Measurements from ENCODE around the gene TXNL1. TPM values are rescaled to one million over a fixed set of nuclear protein-coding genes. Genes with fewer than 3 reads are reported as not detected.

The TXNL1 gene
- total RNA-seq, 1 experiment from 2014 or later, result 131 TPM

GRCh38 chr18:56580026-56580425 is 58.4 kb downstream of the TXNL1 start:
- Histone ChIP-seq H3K27ac (ENCODE audit: low read depth, low read length, poor library complexity, severe bottlenecking) (no peak overlapping the region), H3K4me1 (ENCODE audit: insufficient read depth, low read length, poor library complexity, severe bottlenecking) (peaks cover 11% of the 10 kb centered on the region), H3K36me3 (ENCODE audit: insufficient read depth, low read length, poor library complexity, severe bottlenecking) (no peaks in the 10 kb centered on the region), H3K27me3 (replicated peaks; ENCODE audit: insufficient read depth, low read depth, low read length, poor library complexity) (no peaks in the 10 kb centered on the region), H3K9me3 (ENCODE audit: low read depth, low read length, poor library complexity, severe bottlenecking) (no peaks in the 10 kb centered on the region), H3K4me3 (ENCODE audit: low read depth, low read length, poor library complexity, severe bottlenecking) (no peak overlapping the region)
- CTCF ChIA-PET, result no interaction called here
- TF ChIP-seq EZH2 (IDR thresholded peaks at IDR 0.05; ENCODE audit: borderline replicate concordance, low read depth, low read length, poor library complexity, severe bottlenecking) (no peak), CTCF (conservative IDR thresholded peaks at IDR 0.05; ENCODE audit: low read depth, low read length) (no peak)
- no peak for DNase-seq (ENCODE audit: low spot score)
- POLR2A ChIA-PET (ENCODE audit: low non-redundant PET), result no interaction called here
- no TSS peak for BruUV-seq (replicated peaks)
- intact Hi-C loops (cut with micrococcal nuclease; ENCODE audit: unreplicated experiment), result no loop called here

GRCh38 chr18:56579451-56579850 is 58.9 kb downstream of the TXNL1 start:
- no peaks in the 10 kb centered on the region for H3K36me3 ChIP-seq (ENCODE audit: insufficient read depth, low read length, poor library complexity, severe bottlenecking)
- H3K9me3 ChIP-seq (ENCODE audit: low read depth, low read length, poor library complexity, severe bottlenecking), result no peaks in the 10 kb centered on the region
- ChIA-PET POLR2A (ENCODE audit: low non-redundant PET) (no interaction called here), CTCF (no interaction called here)
- H3K4me1 ChIP-seq (ENCODE audit: insufficient read depth, low read length, poor library complexity, severe bottlenecking), result peaks cover 11% of the 10 kb centered on the region
- intact Hi-C loops (cut with micrococcal nuclease; ENCODE audit: unreplicated experiment), result loop anchor here (5.0 to 10.0 kb wide), 2 partner anchors 1175 to 1902 kb away; no protein-coding TSS in a partner anchor
- H3K27ac ChIP-seq (ENCODE audit: low read depth, low read length, poor library complexity, severe bottlenecking), result no peak overlapping the region
- no TSS peak for BruUV-seq (replicated peaks)
- no peaks in the 10 kb centered on the region for H3K27me3 ChIP-seq (replicated peaks; ENCODE audit: insufficient read depth, low read depth, low read length, poor library complexity)
- DNase-seq (ENCODE audit: low spot score), result no peak
- TF ChIP-seq CTCF (conservative IDR thresholded peaks at IDR 0.05; ENCODE audit: low read depth, low read length), result no peak
- no peak overlapping the region for H3K4me3 ChIP-seq (ENCODE audit: low read depth, low read length, poor library complexity, severe bottlenecking)

GRCh38 chr18:56576826-56577573 is 61.4 kb downstream of the TXNL1 start:
- no peak for TF ChIP-seq CTCF (conservative IDR thresholded peaks at IDR 0.05; ENCODE audit: low read depth, low read length)
- TF ChIP-seq EZH2 (IDR thresholded peaks at IDR 0.05; ENCODE audit: borderline replicate concordance, low read depth, low read length, poor library complexity, severe bottlenecking), result no peak
- no TSS peak for BruUV-seq (replicated peaks)
- CTCF ChIA-PET, result interaction anchor here (0.6 kb wide), 1 partner anchor 1568 kb away, joined by 14 read pairs; no protein-coding TSS in a partner anchor
- H3K27ac ChIP-seq (ENCODE audit: low read depth, low read length, poor library complexity, severe bottlenecking), result no peak overlapping the region
- H3K27me3 ChIP-seq (replicated peaks; ENCODE audit: insufficient read depth, low read depth, low read length, poor library complexity), result no peaks in the 10 kb centered on the region
- no peak overlapping the region for H3K4me3 ChIP-seq (ENCODE audit: low read depth, low read length, poor library complexity, severe bottlenecking)
- H3K9me3 ChIP-seq (ENCODE audit: low read depth, low read length, poor library complexity, severe bottlenecking), result no peaks in the 10 kb centered on the region
- H3K4me1 ChIP-seq (ENCODE audit: insufficient read depth, low read length, poor library complexity, severe bottlenecking), result peaks cover 11% of the 10 kb centered on the region
- no peaks in the 10 kb centered on the region for H3K36me3 ChIP-seq (ENCODE audit: insufficient read depth, low read length, poor library complexity, severe bottlenecking)
- DNase-seq (ENCODE audit: low spot score), result peak; percentile 38
- POLR2A ChIA-PET (ENCODE audit: low non-redundant PET), result no interaction called here
- intact Hi-C loops (cut with micrococcal nuclease; ENCODE audit: unreplicated experiment), result loop anchor here (2.0 to 10.0 kb wide), 3 partner anchors 1172 to 1900 kb away; no protein-coding TSS in a partner anchor
